Measurements from ENCODE around the gene DUXA. TPM values are rescaled to one million over a fixed set of nuclear protein-coding genes. Genes with fewer than 3 reads are reported as not detected.
"Not testable (repeated sequence)": the region's sequence is repeated elsewhere in the genome, so short reads cannot be mapped to it uniquely, and the experiment has no call there.

Gene DUXA
- total RNA-seq, 1 donor from 2014 or later, result not detected

DNA sequence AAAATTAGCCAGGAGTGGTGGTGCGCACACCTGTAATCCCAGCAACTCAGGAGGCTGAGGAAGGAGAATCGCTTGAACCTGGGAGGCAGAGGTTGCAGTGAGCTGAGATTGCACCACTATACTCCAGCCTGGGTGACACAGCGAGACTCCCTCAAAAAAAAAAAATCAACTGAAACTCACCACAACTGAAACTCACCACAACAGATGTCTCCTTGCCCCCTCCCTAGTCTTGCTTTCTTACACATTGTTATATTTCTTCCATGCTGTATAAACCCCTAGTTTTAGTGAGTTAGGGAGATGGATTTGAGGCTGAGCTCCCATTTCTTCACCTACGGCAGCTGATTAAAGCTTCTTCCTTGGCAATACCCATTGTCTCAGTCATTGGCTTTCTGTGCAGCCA lies 25.6 kb downstream of the DUXA start:
- TF ChIP-seq, protein P1, sequence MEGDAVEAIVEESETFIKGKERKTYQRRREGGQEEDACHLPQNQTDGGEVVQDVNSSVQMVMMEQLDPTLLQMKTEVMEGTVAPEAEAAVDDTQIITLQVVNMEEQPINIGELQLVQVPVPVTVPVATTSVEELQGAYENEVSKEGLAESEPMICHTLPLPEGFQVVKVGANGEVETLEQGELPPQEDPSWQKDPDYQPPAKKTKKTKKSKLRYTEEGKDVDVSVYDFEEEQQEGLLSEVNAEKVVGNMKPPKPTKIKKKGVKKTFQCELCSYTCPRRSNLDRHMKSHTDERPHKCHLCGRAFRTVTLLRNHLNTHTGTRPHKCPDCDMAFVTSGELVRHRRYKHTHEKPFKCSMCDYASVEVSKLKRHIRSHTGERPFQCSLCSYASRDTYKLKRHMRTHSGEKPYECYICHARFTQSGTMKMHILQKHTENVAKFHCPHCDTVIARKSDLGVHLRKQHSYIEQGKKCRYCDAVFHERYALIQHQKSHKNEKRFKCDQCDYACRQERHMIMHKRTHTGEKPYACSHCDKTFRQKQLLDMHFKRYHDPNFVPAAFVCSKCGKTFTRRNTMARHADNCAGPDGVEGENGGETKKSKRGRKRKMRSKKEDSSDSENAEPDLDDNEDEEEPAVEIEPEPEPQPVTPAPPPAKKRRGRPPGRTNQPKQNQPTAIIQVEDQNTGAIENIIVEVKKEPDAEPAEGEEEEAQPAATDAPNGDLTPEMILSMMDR (conservative IDR thresholded peaks at IDR 0.05; ENCODE audit: low read depth, low read length), result no peak
- no peak overlapping the region for H3K4me3 ChIP-seq (ENCODE audit: low read depth, low read length)
- DNase-seq (ENCODE audit: low read depth), result no peak

DNA sequence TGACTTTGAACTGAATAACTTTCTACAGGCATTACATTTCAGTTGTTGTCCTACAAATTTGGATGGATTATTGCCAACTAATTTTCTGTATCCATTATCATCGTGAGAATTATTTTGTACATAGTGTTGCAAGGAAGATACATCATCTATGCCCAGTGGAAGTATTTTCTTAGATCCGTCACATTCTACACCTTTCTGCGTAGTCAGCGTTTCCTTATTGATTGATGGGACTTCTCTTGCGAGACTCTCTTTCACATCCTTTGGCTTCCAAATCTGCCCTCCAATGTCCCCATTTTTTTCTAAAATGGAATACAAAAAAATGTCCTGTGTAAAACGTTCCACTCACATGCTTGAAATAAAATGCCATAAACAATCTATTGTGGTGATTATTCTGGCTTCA lies 31.5 kb downstream of the DUXA start:
- TF ChIP-seq, protein P1 (conservative IDR thresholded peaks at IDR 0.05; ENCODE audit: low read depth, low read length), result no peak
- no peak overlapping the region for H3K4me3 ChIP-seq (ENCODE audit: low read depth, low read length)
- no peak for DNase-seq (ENCODE audit: low read depth)

DNA sequence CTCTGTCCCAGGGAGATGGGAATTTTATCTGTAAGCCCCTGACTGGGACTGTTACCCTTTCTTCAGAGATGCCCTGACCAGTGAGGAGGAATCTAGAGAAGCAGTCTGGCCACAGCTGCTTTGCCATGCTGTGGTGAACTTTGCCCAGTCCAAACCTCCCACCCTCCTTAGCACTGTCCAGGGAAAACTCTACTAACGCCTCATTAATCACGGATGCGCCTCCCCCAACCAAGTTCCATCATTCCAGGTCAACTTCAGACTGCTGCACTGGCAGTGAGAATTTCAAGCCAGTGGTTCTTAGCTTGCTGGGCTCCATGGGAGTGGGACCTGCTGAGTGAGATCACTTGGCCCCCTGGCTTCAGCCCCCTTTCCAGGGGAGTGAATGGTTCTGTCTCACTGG lies 39.9 kb downstream of the DUXA start:
- DNase-seq (ENCODE audit: low read depth), result not testable (repeated sequence)

DNA sequence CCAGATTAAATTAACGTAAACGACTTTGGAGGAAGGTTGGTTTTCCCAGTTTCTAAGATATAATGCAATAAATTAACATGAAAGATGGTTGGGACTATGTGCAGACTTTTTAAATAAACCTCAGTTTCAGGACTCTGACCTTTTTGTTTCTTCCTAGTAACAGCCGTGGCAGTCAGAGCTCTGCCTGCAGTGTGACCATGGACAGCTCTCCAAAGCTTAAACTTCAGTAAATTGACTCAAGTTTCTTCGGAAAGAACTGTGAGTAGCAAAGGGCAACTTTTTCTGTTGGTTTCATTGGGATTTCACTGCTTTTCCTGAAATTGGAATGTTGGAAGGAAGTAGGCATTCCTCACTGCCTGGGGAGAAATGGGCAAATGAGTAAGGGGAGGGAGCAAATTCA lies 43.4 kb downstream of the DUXA start:
- TF ChIP-seq, protein P1 (conservative IDR thresholded peaks at IDR 0.05; ENCODE audit: low read depth, low read length), result no peak

More for the DNA sequence above, 39.9 kb downstream of the DUXA start:
- H3K4me3 ChIP-seq (ENCODE audit: low read depth, low read length), result not testable (repeated sequence)

DNA sequence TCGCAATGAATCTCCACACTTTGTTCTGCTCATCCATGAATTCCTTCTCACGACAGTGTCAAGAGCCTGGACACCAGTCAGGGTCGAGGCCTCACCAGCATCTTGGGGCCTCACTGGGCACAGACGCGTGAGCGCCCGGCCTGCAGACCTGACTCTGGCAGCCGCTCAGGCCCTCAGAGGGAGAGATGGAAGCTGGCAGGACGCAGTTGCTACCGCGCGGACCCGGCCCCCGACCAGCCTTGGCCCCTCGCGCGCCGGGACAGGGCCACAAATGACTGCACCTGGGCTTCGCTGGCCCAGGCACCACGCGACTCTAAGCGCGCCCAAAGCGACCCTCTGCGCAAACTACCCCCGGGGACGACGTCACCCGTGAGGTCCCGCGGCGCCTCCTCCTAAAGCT lies 48.4 kb downstream of the DUXA start:
- no peak overlapping the region for H3K4me3 ChIP-seq (ENCODE audit: low read depth, low read length)
- no peak for DNase-seq (ENCODE audit: low read depth)
- TF ChIP-seq, protein P1 (conservative IDR thresholded peaks at IDR 0.05; ENCODE audit: low read depth, low read length), result no peak

More for the DNA sequence above, 43.4 kb downstream of the DUXA start:
- no peak for DNase-seq (ENCODE audit: low read depth)
- H3K4me3 ChIP-seq (ENCODE audit: low read depth, low read length), result no peak overlapping the region

DNA sequence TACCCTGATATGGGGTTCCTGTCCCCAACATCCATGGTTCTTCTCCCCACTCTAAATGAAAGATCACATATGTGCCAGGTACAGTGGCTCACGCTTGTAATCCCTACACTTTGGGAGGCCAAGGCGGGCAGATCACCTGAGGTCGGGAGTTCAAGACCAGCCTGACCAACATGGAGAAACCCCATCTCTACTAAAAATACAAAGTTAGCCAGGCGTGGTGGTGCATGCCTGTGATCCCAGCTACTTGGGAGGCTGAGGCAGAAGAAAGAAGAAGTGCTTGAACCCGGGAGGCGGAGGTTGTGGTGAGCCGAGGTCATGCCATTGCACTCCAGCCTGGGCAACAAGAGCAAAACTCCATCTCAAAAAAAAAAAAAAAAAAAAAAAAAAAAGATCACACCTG lies 53.8 kb downstream of the DUXA start:
- H3K4me3 ChIP-seq (ENCODE audit: low read depth, low read length); DNase-seq (ENCODE audit: low read depth): not testable (repeated sequence)

DNA sequence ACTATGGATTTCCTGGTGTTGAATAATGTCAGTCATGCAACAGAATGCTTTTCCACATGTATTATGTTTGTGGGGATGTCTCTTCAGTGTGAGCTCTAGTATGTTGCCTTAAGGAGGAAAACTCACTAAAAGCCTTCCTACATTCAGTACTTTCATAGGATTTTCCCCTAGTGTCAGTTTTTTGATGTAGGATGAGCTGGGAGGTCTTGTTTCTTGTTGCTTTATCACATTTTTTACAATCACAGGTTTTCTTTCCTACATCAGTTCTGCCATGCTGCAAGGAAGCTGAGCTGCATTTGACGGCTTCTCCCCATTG lies 56.0 kb downstream of the DUXA start:
- H3K4me3 ChIP-seq (ENCODE audit: low read depth, low read length), result no peak overlapping the region
- no peak for DNase-seq (ENCODE audit: low read depth)
- TF ChIP-seq, protein P1 (conservative IDR thresholded peaks at IDR 0.05; ENCODE audit: low read depth, low read length), result no peak

DNA sequence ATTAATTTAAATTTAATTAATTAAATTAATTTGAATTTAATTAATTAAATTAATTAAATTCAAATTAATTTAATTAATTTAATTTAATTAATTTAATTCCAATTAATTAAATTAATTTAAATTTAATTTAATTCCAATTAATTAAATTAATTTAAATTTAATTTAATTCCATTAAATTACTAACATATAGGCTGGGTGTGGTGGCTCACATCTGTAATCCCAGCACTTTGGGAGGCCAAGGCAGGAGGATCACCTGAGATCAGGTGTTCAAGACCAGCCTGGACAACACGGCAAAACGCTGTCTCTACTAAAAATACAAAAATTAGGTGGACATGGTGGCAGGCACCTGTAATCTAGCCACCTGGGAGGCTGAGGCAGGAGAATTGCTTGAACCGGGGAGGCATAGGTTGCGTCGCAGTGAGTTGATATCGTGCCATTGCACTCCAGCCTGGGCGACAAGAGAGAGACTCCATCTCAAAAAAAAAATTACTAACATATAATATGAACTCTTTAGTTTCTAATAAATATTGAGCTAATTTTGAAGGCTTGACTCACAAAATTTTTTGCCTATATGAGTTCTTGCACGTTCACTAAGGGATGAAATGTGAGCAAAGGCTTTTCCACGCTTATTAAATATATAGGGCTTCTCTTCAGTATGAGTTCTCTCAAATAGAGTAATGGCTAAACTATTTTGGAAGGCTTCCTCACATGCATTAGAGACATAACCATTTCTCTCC lies 56.5 kb downstream of the DUXA start:
- TF ChIP-seq, protein P1 (conservative IDR thresholded peaks at IDR 0.05; ENCODE audit: low read depth, low read length), result no peak
- no peak for DNase-seq (ENCODE audit: low read depth)
- no peak overlapping the region for H3K4me3 ChIP-seq (ENCODE audit: low read depth, low read length)

Measured in epithelial cell of proximal tubule (primary cell).